Measurements from ENCODE around the gene SHC2. TPM values are rescaled to one million over a fixed set of nuclear protein-coding genes. Genes with fewer than 3 reads are reported as not detected.

SHC2 gene
- total and polyA plus RNA-seq, 2 of the 13 experiments (the other 11 are each of a cell fraction or from before 2014, with no cell fraction given): 9.0 to 18.3 TPM

DNA sequence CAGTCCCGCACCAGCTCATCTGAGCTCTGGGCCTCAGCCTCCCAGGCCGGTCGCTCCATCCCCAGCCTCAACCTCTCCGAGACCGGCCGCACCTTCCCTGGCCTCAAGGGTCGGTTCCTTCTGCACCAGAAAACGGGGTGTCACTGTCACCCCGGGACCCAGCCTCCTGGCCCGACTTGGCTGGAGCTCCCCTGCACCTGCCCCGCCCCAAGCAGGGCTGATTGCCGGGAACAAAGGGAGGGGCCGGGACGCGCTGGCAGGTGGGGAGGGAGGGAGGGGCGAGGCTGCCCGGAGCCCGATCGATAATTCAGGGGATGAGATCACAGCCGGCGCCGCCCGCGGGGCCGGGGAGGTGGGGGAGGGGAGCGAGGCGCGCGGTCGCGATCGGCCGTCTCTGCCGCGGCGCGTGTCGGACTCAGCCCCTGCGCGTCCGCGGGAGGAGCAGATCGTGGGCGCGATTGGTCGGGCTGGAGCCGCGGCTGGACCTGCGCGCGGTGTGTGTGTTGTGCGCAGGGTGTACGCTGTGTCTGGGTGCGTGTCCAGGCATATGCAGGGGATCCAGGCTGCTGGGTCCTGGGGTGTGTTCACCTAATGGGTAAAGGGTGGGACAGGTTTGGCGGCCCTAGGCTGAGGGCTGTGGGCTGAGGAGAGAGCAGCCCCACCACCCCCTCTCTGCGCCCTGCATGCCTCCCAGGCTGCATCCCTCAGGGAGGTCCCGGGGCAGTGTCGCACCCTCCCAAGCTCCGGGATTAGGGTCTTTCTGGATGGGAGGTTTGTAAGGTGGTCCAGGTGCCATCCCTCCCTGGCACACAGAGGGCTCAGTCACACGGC is 1.1 kb upstream of the SHC2 start (continued):
- TF ChIP-seq, protein P1, sequence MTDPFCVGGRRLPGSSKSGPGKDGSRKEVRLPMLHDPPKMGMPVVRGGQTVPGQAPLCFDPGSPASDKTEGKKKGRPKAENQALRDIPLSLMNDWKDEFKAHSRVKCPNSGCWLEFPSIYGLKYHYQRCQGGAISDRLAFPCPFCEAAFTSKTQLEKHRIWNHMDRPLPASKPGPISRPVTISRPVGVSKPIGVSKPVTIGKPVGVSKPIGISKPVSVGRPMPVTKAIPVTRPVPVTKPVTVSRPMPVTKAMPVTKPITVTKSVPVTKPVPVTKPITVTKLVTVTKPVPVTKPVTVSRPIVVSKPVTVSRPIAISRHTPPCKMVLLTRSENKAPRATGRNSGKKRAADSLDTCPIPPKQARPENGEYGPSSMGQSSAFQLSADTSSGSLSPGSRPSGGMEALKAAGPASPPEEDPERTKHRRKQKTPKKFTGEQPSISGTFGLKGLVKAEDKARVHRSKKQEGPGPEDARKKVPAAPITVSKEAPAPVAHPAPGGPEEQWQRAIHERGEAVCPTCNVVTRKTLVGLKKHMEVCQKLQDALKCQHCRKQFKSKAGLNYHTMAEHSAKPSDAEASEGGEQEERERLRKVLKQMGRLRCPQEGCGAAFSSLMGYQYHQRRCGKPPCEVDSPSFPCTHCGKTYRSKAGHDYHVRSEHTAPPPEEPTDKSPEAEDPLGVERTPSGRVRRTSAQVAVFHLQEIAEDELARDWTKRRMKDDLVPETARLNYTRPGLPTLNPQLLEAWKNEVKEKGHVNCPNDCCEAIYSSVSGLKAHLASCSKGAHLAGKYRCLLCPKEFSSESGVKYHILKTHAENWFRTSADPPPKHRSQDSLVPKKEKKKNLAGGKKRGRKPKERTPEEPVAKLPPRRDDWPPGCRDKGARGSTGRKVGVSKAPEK (CRISPR knock-in tag; IDR thresholded peaks at IDR 0.05; ENCODE audit: borderline replicate concordance): no peak
- 0 out of 2 replicates have a peak, but pooled peaks have one; percentile 31 for TF ChIP-seq NFKBIZ (CRISPR knock-in tag; IDR thresholded peaks at IDR 0.05)
- no peak for TF ChIP-seq NPAS2 (CRISPR knock-in tag; IDR thresholded peaks at IDR 0.05; ENCODE audit: borderline replicate concordance)
- TF ChIP-seq ELK4 (CRISPR knock-in tag; IDR thresholded peaks at IDR 0.05; ENCODE audit: borderline replicate concordance): no peak
- TF ChIP-seq MXI1 (IDR thresholded peaks at IDR 0.05; ENCODE audit: borderline replicate concordance, low read depth, low read length): peak; percentile 41; the same call in 1 of the 3 replicates
- no peak for TF ChIP-seq SIN3A (IDR thresholded peaks at IDR 0.05; ENCODE audit: borderline replicate concordance, low read depth, low read length)
- TF ChIP-seq ISL2 (CRISPR knock-in tag; IDR thresholded peaks at IDR 0.05): 0 out of 2 replicates have a peak, but pooled peaks have one; percentile 39
- TF ChIP-seq NR2F1 (CRISPR knock-in tag; IDR thresholded peaks at IDR 0.05): peak in 1 of 2 experiments; percentile 8; a peak in 1 of 4 replicates
- peak; percentile 89; the same call in 1 of the 2 replicates for TF ChIP-seq ZBTB8A (CRISPR knock-in tag; IDR thresholded peaks at IDR 0.05; ENCODE audit: borderline replicate concordance, low read depth)
- 0 out of 2 replicates have a peak, but pooled peaks have one; percentile 17 for TF ChIP-seq HOXA5 (CRISPR knock-in tag; IDR thresholded peaks at IDR 0.05)
- TF ChIP-seq KDM6A (CRISPR knock-in tag; IDR thresholded peaks at IDR 0.05; ENCODE audit: low read depth): peak; percentile 69
- TF ChIP-seq ZNF143 (CRISPR knock-in tag; IDR thresholded peaks at IDR 0.05): peak; percentile 32; the same call in 1 of the 2 replicates
- TF ChIP-seq KLF13 (CRISPR knock-in tag; IDR thresholded peaks at IDR 0.05): no peak
- TF ChIP-seq ZNF331 (CRISPR knock-in tag; IDR thresholded peaks at IDR 0.05): peak; percentile 67
- no peak for TF ChIP-seq ZNF558 (CRISPR knock-in tag; IDR thresholded peaks at IDR 0.05; ENCODE audit: borderline replicate concordance)
- TF ChIP-seq, protein P2, sequence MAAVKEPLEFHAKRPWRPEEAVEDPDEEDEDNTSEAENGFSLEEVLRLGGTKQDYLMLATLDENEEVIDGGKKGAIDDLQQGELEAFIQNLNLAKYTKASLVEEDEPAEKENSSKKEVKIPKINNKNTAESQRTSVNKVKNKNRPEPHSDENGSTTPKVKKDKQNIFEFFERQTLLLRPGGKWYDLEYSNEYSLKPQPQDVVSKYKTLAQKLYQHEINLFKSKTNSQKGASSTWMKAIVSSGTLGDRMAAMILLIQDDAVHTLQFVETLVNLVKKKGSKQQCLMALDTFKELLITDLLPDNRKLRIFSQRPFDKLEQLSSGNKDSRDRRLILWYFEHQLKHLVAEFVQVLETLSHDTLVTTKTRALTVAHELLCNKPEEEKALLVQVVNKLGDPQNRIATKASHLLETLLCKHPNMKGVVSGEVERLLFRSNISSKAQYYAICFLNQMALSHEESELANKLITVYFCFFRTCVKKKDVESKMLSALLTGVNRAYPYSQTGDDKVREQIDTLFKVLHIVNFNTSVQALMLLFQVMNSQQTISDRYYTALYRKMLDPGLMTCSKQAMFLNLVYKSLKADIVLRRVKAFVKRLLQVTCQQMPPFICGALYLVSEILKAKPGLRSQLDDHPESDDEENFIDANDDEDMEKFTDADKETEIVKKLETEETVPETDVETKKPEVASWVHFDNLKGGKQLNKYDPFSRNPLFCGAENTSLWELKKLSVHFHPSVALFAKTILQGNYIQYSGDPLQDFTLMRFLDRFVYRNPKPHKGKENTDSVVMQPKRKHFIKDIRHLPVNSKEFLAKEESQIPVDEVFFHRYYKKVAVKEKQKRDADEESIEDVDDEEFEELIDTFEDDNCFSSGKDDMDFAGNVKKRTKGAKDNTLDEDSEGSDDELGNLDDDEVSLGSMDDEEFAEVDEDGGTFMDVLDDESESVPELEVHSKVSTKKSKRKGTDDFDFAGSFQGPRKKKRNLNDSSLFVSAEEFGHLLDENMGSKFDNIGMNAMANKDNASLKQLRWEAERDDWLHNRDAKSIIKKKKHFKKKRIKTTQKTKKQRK (IDR thresholded peaks at IDR 0.05; ENCODE audit: low read length): no peak
- no peak for TF ChIP-seq TCF7L2 (IDR thresholded peaks at IDR 0.05; ENCODE audit: low read depth, low read length)
- no peak for TF ChIP-seq ZEB1 (IDR thresholded peaks at IDR 0.05; ENCODE audit: insufficient replicate concordance, low read depth)
- TF ChIP-seq PATZ1 (CRISPR knock-in tag; IDR thresholded peaks at IDR 0.05): peak; percentile 93
